ENCODE results near the gene SPATS2L. TPM values are rescaled to one million over a fixed set of nuclear protein-coding genes. Genes with fewer than 3 reads are reported as not detected.
A peak's percentile ranks its signal among the peaks of the same experiment; 100 is the strongest.

The SPATS2L gene
- total RNA-seq, 6 donors from 2014 or later: 57.6 to 127 (median 80.4) TPM

- Histone ChIP-seq H3K27me3 (no peaks in the 10 kb centered on the region), H3K27ac (peak within 1 kb of the TSS; percentile 1 to 78 (median 32)), H3K4me1 (peaks cover 6 to 15% (median 10%) of the 10 kb centered on the region in 4 donors), H3K4me3 (peak within 1 kb of the TSS; percentile 67 to 74 (median 71)), H3K9me3 (no peaks in the 10 kb centered on the region), H3K36me3 (no peaks in the 10 kb centered on the region)
- DNase-seq (peak; percentile 97), ATAC-seq (ENCODE audit: low FRiP score in 2 of 2) (peak; percentile 100)
- 0 to 2% methylated on average over 12 to 54 of the region's 56 CpGs for WGBS, 2 donors
- TF ChIP-seq POLR2AphosphoS5 (IDR thresholded peaks at IDR 0.05) (peak; percentile 77 to 87), EP300 (IDR thresholded peaks at IDR 0.05) (no peak), CTCF (IDR thresholded peaks at IDR 0.05) (peak in 1 of 6 experiments; percentile 23), POLR2A (IDR thresholded peaks at IDR 0.05) (peak in 2 of 4 donors; percentile 62 to 87)
Measured at GRCh38 chr2:200525882-200526651, 219.6 kb downstream of the SPATS2L start, which contains the start of gene SGO2. SGO2 (plus strand) TSS chr2:200526207; CDS start chr2:200532976, 6,769 bp downstream.

DNA sequence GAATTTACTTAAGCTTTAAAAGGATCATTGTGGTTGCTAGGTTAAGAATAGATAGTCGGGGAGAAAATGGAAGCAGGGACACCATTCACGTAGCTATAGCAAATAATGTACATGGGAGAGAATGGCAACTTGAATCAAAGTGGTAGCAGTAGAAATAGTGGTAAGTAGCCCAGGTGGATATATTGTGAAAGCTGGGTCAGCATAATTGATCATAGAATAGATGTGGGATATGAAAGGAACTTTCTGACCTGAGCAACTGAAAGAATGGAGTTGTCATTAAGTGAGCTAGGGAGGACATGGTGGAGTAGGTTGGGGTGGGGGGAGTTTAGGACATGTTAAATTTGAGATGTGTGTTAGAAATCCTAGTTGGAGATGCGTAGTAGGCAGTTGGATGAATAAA lies 221.7 kb downstream of the SPATS2L start:
- no peaks in the 10 kb centered on the region for H3K9me3 ChIP-seq
- H3K36me3 ChIP-seq: no peaks in the 10 kb centered on the region
- no peak overlapping the region for H3K4me3 ChIP-seq
- ATAC-seq (ENCODE audit: low FRiP score in 2 of 2): no peak
- no peaks in the 10 kb centered on the region for H3K27me3 ChIP-seq
- H3K4me1 ChIP-seq: peaks cover 6 to 15% (median 10%) of the 10 kb centered on the region in 4 donors
- 89 to 92% methylated on average over 2 to 3 of the region's 3 CpGs for WGBS, 2 donors
- DNase-seq: no peak
- no peak for TF ChIP-seq EP300 (IDR thresholded peaks at IDR 0.05)
- no peak for TF ChIP-seq CTCF (IDR thresholded peaks at IDR 0.05)
- TF ChIP-seq POLR2A (IDR thresholded peaks at IDR 0.05): no peak
- H3K27ac ChIP-seq: no peak overlapping the region

Small RNAs within 50 kb of the gene (small RNA-seq; reads per million reads assigned to genes)
- 0 reads per million in 4 donors for gene RNY4P34

Other genes with a start within 250 kb of the SPATS2L start
- 10 to 100 TPM; 13.6 to 34.6 (median 16.6) TPM for gene KCTD18, start 203.4 kb downstream of the SPATS2L start, total RNA-seq
- 1 to 10 TPM in 5 of 6 donors, under 1 TPM in 1; 0.55 to 8.3 (median 2.8) TPM for gene SGO2, start 219.5 kb downstream of the SPATS2L start, total RNA-seq